MM.1S (cell line): ENCODE data around the gene MAPK9.

Experiments
- DNase-seq: peaks from one replicate; pipeline ENCODE4 v3.0.0-alpha.2; 2015
- H2AFZ ChIP-seq: fragments of 300-600 bp; sonication (generic); 2 replicates; pipeline ENCODE4 v1.6.0; 2016; ENCODE audit warnings: antibody characterized with exemption, low read length
- H3F3A ChIP-seq: fragments of 300-600 bp; sonication (generic); 2 replicates; pipeline ENCODE4 v1.6.1; 2016; ENCODE audit warnings: mild to moderate bottlenecking, antibody characterized with exemption, low read length, moderate library complexity, mixed read lengths; ENCODE audit not compliant: insufficient read depth
- H3K27ac ChIP-seq: fragments of 300-600 bp; sonication (generic); 2 replicates; pipeline ENCODE4 v1.5.1; 2016; ENCODE audit warnings: mild to moderate bottlenecking, low read length
- H3K27me3 ChIP-seq: fragments of 300-600 bp; sonication (generic); replicated peaks from 2 replicates; pipeline ENCODE4 v1.6.0; 2016; ENCODE audit warnings: low read length; ENCODE audit not compliant: insufficient read depth
- H3K36me3 ChIP-seq: fragments of 300-600 bp; sonication (generic); replicated peaks from 2 replicates; pipeline ENCODE4 v1.6.1; 2016; ENCODE audit warnings: mild to moderate bottlenecking, low read length, mixed read lengths; ENCODE audit not compliant: insufficient read depth
- H3K4me1 ChIP-seq: fragments of 300-600 bp; sonication (generic); 2 replicates; pipeline ENCODE4 v1.6.1; 2016; ENCODE audit warnings: low read length, mixed read lengths
- H3K4me2 ChIP-seq: fragments of 300-600 bp; sonication (generic); 2 replicates; pipeline ENCODE4 v1.6.0; 2016; ENCODE audit warnings: low read depth, low read length
- H3K4me3 ChIP-seq: fragments of 300-600 bp; sonication (generic); 2 replicates; pipeline ENCODE4 v1.5.1; 2016; ENCODE audit warnings: low read length, mixed read lengths
- H3K79me2 ChIP-seq: fragments of 300-600 bp; sonication (generic); 2 replicates; pipeline ENCODE4 v1.6.1; 2016; ENCODE audit warnings: mixed run types, low read length, mixed read lengths
- H3K9ac ChIP-seq: fragments of 300-600 bp; sonication (generic); 2 replicates; pipeline ENCODE4 v1.6.1; 2016; ENCODE audit warnings: low read length, mixed read lengths
- H3K9me2 ChIP-seq: fragments of 300-600 bp; sonication (generic); replicated peaks from 2 replicates; pipeline ENCODE4 v1.6.1; 2016; ENCODE audit warnings: mild to moderate bottlenecking, low read length, mixed read lengths; ENCODE audit not compliant: insufficient read depth
- H3K9me3 ChIP-seq: fragments of 300-600 bp; sonication (generic); replicated peaks from 2 replicates; pipeline ENCODE4 v1.6.1; 2016; ENCODE audit warnings: mild to moderate bottlenecking, low read length, mixed read lengths; ENCODE audit not compliant: insufficient read depth
- H4K20me1 ChIP-seq: fragments of 300-600 bp; sonication (generic); 2 replicates; pipeline ENCODE4 v1.6.1; 2016; ENCODE audit warnings: mild to moderate bottlenecking, low read length, moderate library complexity, mixed read lengths; ENCODE audit not compliant: insufficient read depth
- CTCF ChIP-seq: fragments of 300-600 bp; sonication (generic); IDR thresholded peaks from 2 replicates; pipeline ENCODE4 v1.5.1; 2016; ENCODE audit warnings: antibody characterized with exemption, low read length, mixed read lengths
- EZH2phosphoT487 ChIP-seq: fragments of 300-600 bp; sonication (generic); IDR thresholded peaks from 2 replicates; pipeline ENCODE4 v1.6.1; 2018; ENCODE audit warnings: antibody characterized with exemption, low read length

MAPK9 gene

GRCh38 chr5:180187767-180188166 lies 104.1 kb downstream of the MAPK9 start:
- no peak for DNase-seq
- peaks cover 24% of the 10 kb centered on the region; the same call in 1 of the 2 replicates for H3K27me3 ChIP-seq
- H3K79me2 ChIP-seq: no peaks in the 10 kb centered on the region
- H3K27ac ChIP-seq: no peak overlapping the region
- no peak for TF ChIP-seq EZH2phosphoT487
- TF ChIP-seq CTCF: no peak
- H3K9me3 ChIP-seq: no peaks in the 10 kb centered on the region
- H3K4me2 ChIP-seq: no peak overlapping the region
- no peaks in the 10 kb centered on the region for H3F3A ChIP-seq
- H4K20me1 ChIP-seq: no peaks in the 10 kb centered on the region
- H3K4me1 ChIP-seq: no peaks in the 10 kb centered on the region
- no peaks in the 10 kb centered on the region for H3K9me2 ChIP-seq
- H3K9ac ChIP-seq: no peak overlapping the region
- H3K4me3 ChIP-seq: no peak overlapping the region
- no peaks in the 10 kb centered on the region for H3K36me3 ChIP-seq
- no peak overlapping the region for H2AFZ ChIP-seq
